ENCODE data around the gene PADI3. TPM values are rescaled to one million over a fixed set of nuclear protein-coding genes. Genes with fewer than 3 reads are reported as not detected.

The PADI3 gene
- polyA plus RNA-seq, 2 of the 4 experiments (the other 2 are of a cell fraction) = 0.99 to 2.4 TPM

GRCh38 chr1:17207046-17207445 is 41.9 kb upstream of the PADI3 start:
- WGBS (ENCODE audit: missing lambda C conversion rate) = 100% methylated on average over 2 of the region's 4 CpGs
- ATAC-seq (peak in 1 of 2 experiments; percentile 26; a peak in 3 of 6 replicates), DNase-seq (ENCODE audit: low read depth in 1 of 2, low spot score in 1 of 2) (no peak), FAIRE-seq (no peak)
- Histone ChIP-seq H3K4me1 (peaks cover 39% of the 10 kb centered on the region), H3K27ac (peak overlapping the region; percentile 70 to 89; a peak in 5 of 6 replicates), H3K4me3 (no peak overlapping the region), H3K9me3 (no peaks in the 10 kb centered on the region), H3K4me2 (peak overlapping the region; percentile 56; the same call in 1 of the 3 replicates)
- TF ChIP-seq HDAC2 (IDR thresholded peaks at IDR 0.05) (no peak), KDM5A (IDR thresholded peaks at IDR 0.05) (no peak), CTCF (IDR thresholded peaks at IDR 0.05) (no peak), MYC (IDR thresholded peaks at IDR 0.05; ENCODE audit: borderline replicate concordance, low read length) (no peak), REST (IDR thresholded peaks at IDR 0.05) (no peak), RFX5 (IDR thresholded peaks at IDR 0.05) (no peak), ZFP36 (IDR thresholded peaks at IDR 0.05; ENCODE audit: borderline replicate concordance, partially characterized antibody) (no peak), CHD4 (IDR thresholded peaks at IDR 0.05; ENCODE audit: borderline replicate concordance) (no peak), RAD21 (conservative IDR thresholded peaks at IDR 0.05 in 1 of 2, IDR thresholded peaks at IDR 0.05 in 1 of 2) (no peak), ATOH8 (CRISPR knock-in tag; IDR thresholded peaks at IDR 0.05; ENCODE audit: low read depth) (no peak), HOXB5 (CRISPR knock-in tag; IDR thresholded peaks at IDR 0.05) (no peak)
- TF ChIP-seq, protein P1, sequence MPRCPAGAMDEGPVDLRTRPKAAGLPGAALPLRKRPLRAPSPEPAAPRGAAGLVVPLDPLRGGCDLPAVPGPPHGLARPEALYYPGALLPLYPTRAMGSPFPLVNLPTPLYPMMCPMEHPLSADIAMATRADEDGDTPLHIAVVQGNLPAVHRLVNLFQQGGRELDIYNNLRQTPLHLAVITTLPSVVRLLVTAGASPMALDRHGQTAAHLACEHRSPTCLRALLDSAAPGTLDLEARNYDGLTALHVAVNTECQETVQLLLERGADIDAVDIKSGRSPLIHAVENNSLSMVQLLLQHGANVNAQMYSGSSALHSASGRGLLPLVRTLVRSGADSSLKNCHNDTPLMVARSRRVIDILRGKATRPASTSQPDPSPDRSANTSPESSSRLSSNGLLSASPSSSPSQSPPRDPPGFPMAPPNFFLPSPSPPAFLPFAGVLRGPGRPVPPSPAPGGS (IDR thresholded peaks at IDR 0.05) = no peak
- TF ChIP-seq, protein P2, sequence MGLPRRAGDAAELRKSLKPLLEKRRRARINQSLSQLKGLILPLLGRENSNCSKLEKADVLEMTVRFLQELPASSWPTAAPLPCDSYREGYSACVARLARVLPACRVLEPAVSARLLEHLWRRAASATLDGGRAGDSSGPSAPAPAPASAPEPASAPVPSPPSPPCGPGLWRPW (IDR thresholded peaks at IDR 0.05) = no peak
- ChIA-PET CTCF (interaction anchor here (0.8 to 1.6 kb wide), 5 partner anchors 9 to 81 kb away, joined by 3 to 6 read pairs (median 3); no protein-coding TSS in a partner anchor), POLR2A (interaction anchor here (0.7 kb wide), 1 partner anchor 78 kb away, joined by 3 read pairs; no protein-coding TSS in a partner anchor)

- H3K4me2 ChIP-seq = peak overlapping the region; percentile 56
- DNase-seq (ENCODE audit: low read depth in 1 of 2, low spot score in 1 of 2) (no peak), ATAC-seq (peak; percentile 21 to 50; a peak in 3 of 6 replicates), FAIRE-seq (no peak)
- no peak overlapping the region for H3K4me3 ChIP-seq
- CTCF ChIA-PET = interaction anchor here (0.8 to 1.6 kb wide), 6 partner anchors 8 to 82 kb away, joined by 3 to 8 read pairs (median 4); no protein-coding TSS in a partner anchor
- POLR2A ChIA-PET = interaction anchor here (0.7 to 1.1 kb wide), 2 partner anchors 26 to 79 kb away, joined by 3 to 4 read pairs; no protein-coding TSS in a partner anchor
- no peaks in the 10 kb centered on the region for H3K9me3 ChIP-seq
- 62% methylated on average over 3 of the region's 5 CpGs for WGBS (ENCODE audit: missing lambda C conversion rate)
- peak overlapping the region; percentile 70 to 89 for H3K27ac ChIP-seq
- H3K4me1 ChIP-seq = peaks cover 42% of the 10 kb centered on the region
- TF ChIP-seq CHD2 (IDR thresholded peaks at IDR 0.05; ENCODE audit: low read length, partially characterized antibody) (no peak), TP53 (CRISPR knock-in tag; IDR thresholded peaks at IDR 0.05) (no peak), SREBF2 (IDR thresholded peaks at IDR 0.05) (no peak), ATOH8 (CRISPR knock-in tag; IDR thresholded peaks at IDR 0.05; ENCODE audit: low read depth) (no peak), REST (IDR thresholded peaks at IDR 0.05) (no peak), CBX2 (IDR thresholded peaks at IDR 0.05; ENCODE audit: borderline replicate concordance, low read depth) (no peak), FOSB (CRISPR knock-in tag; IDR thresholded peaks at IDR 0.05) (no peak), ZNF302 (CRISPR knock-in tag; IDR thresholded peaks at IDR 0.05) (no peak), JUNB (IDR thresholded peaks at IDR 0.05) (no peak), ZSCAN20 (CRISPR knock-in tag; IDR thresholded peaks at IDR 0.05) (no peak)
- TF ChIP-seq, protein P1 (IDR thresholded peaks at IDR 0.05) = no peak
Observed at GRCh38 chr1:17207540-17207939, 41.4 kb upstream of the PADI3 start.

Data from A549 (cell line).